Measurements from ENCODE around the gene WDR55.
"Not testable (repeated sequence)": the region's sequence is repeated elsewhere in the genome, so short reads cannot be mapped to it uniquely, and the experiment has no call there.

WDR55 gene

GRCh38 chr5:140718266-140718592 is 53.5 kb downstream of the WDR55 start:
- Histone ChIP-seq H3K27ac (ENCODE audit: low read depth, low read length) (no peak overlapping the region), H3K4me3 (ENCODE audit: low read depth in 1 of 2, low read length in 2 of 2) (no peak overlapping the region), H3K4me1 (ENCODE audit: insufficient read depth, low read length) (no peaks in the 10 kb centered on the region), H3K36me3 (ENCODE audit: insufficient read depth, low read length) (no peaks in the 10 kb centered on the region), H3K9me3 (ENCODE audit: low read length) (no peaks in the 10 kb centered on the region), H3K27me3 (ENCODE audit: control insufficient read depth in 1 of 2, insufficient read depth in 2 of 2, low read length in 2 of 2) (no peaks in the 10 kb centered on the region), H3K9ac (ENCODE audit: low read length) (no peak overlapping the region)

- not testable (repeated sequence) for H3K27ac ChIP-seq (ENCODE audit: low read depth, low read length); H3K27me3 ChIP-seq (ENCODE audit: control insufficient read depth in 1 of 2, insufficient read depth in 2 of 2, low read length in 2 of 2); H3K4me3 ChIP-seq (ENCODE audit: low read depth in 1 of 2, low read length in 2 of 2); H3K9me3 ChIP-seq (ENCODE audit: low read length); H3K36me3 ChIP-seq (ENCODE audit: insufficient read depth, low read length); H3K4me1 ChIP-seq (ENCODE audit: insufficient read depth, low read length); H3K9ac ChIP-seq (ENCODE audit: low read length)
These were observed 56.0 kb downstream of the WDR55 start for GRCh38 chr5:140720738-140721137.

GRCh38 chr5:140721395-140721794 is 56.7 kb downstream of the WDR55 start:
- H3K36me3 ChIP-seq (ENCODE audit: insufficient read depth, low read length); H3K9me3 ChIP-seq (ENCODE audit: low read length); H3K9ac ChIP-seq (ENCODE audit: low read length); H3K27ac ChIP-seq (ENCODE audit: low read depth, low read length); H3K27me3 ChIP-seq (ENCODE audit: control insufficient read depth in 1 of 2, insufficient read depth in 2 of 2, low read length in 2 of 2); H3K4me3 ChIP-seq (ENCODE audit: low read depth in 1 of 2, low read length in 2 of 2); H3K4me1 ChIP-seq (ENCODE audit: insufficient read depth, low read length): not testable (repeated sequence)
